IMR-90 (cell line): ENCODE results near the gene ZNF219. TPM values are rescaled to one million over a fixed set of nuclear protein-coding genes. Genes with fewer than 3 reads are reported as not detected.

Source experiments
- ATAC-seq: fragments of 200-7000 bp; cut with Tn5 transposase; 2 replicates; pipeline ENCODE4 v1.9.1; 2020; ENCODE audit warnings: low read depth, mild to moderate bottlenecking, moderate library complexity
- BruUV-seq: library from RNA; stranded (reverse); fragments of 400-500 nt; replicated peaks from 2 replicates; lab custom pipeline; 2021; lab: Mats Ljungman, UMichigan
- CTCF ChIA-PET: fragments of 300-600 bp; formaldehyde crosslinking; extraction: SDS; loops from one replicate; lab custom pipeline; 2021; ENCODE audit warnings: antibody characterized with exemption; lab: Yijun Ruan, JAX
- POLR2A ChIA-PET: fragments of 300-600 bp; sonication (Branson Sonifier 250); formaldehyde crosslinking; loops from one replicate; lab custom pipeline; 2022; ENCODE audit warnings: antibody characterized with exemption; ENCODE audit not compliant: unreplicated experiment; lab: Charles Lee
- DNase-seq: peaks from one replicate; pipeline ENCODE4 v3.0.0; 2013
- H2AFZ ChIP-seq: replicated peaks from 2 replicates; pipeline ENCODE3; 2013; ENCODE audit warnings: low read length, mild to moderate bottlenecking; ENCODE audit not compliant: poor library complexity
- H2AK5ac ChIP-seq: 2 replicates; pipeline ENCODE4 v1.6.1; 2013; ENCODE audit warnings: low read depth, low read length, inconsistent platforms
- H2AK9ac ChIP-seq: replicated peaks from 2 replicates; pipeline ENCODE3; 2013; ENCODE audit warnings: mild to moderate bottlenecking, low read depth, low read length, moderate library complexity; ENCODE audit not compliant: poor library complexity
- H2BK120ac ChIP-seq: 2 replicates; pipeline ENCODE4 v1.6.1; 2013; ENCODE audit warnings: low read depth, low read length, inconsistent platforms
- H2BK15ac ChIP-seq: 3 replicates; pipeline ENCODE4 v1.6.1; 2013; ENCODE audit warnings: low read depth, low read length, inconsistent platforms
- H2BK20ac ChIP-seq: 2 replicates; pipeline ENCODE4 v1.6.1; 2013; ENCODE audit warnings: low read depth, mild to moderate bottlenecking, inconsistent platforms, low read length, moderate library complexity
- H2BK5ac ChIP-seq: 2 replicates; pipeline ENCODE4 v1.6.1; 2013; ENCODE audit warnings: mild to moderate bottlenecking, low read depth, low read length, inconsistent platforms; ENCODE audit not compliant: poor library complexity, severe bottlenecking
- H3K14ac ChIP-seq: replicated peaks from 2 replicates; pipeline ENCODE4 v1.6.1; 2013; ENCODE audit warnings: low read depth, low read length, inconsistent platforms
- H3K18ac ChIP-seq: 2 replicates; pipeline ENCODE4 v1.6.1; 2013; ENCODE audit warnings: low read depth, low read length, control low read depth
- H3K23ac ChIP-seq: 2 replicates; pipeline ENCODE4 v1.6.1; 2013; ENCODE audit warnings: low read depth, low read length, inconsistent platforms
- H3K27ac ChIP-seq: 2 replicates; pipeline ENCODE4 v1.5.1; 2013; ENCODE audit warnings: mild to moderate bottlenecking, control low read depth, low read length; ENCODE audit not compliant: insufficient read depth
- H3K27me3 ChIP-seq: 2 replicates; pipeline ENCODE4 v1.6.1; 2013; ENCODE audit warnings: low read length; ENCODE audit not compliant: control insufficient read depth, insufficient read depth
- H3K36me3 ChIP-seq: 2 replicates; pipeline ENCODE4 v1.6.1; 2013; ENCODE audit warnings: low read length, mixed read lengths; ENCODE audit not compliant: control insufficient read depth, insufficient read depth
- H3K4ac ChIP-seq: 2 replicates; pipeline ENCODE4 v1.6.1; 2013; ENCODE audit warnings: low read depth, low read length, inconsistent platforms
- H3K4me1 ChIP-seq: 2 replicates; pipeline ENCODE4 v1.6.1; 2013; ENCODE audit warnings: low read length, mixed read lengths; ENCODE audit not compliant: control insufficient read depth, insufficient read depth
- H3K4me2 ChIP-seq: 2 replicates; pipeline ENCODE4 v1.6.1; 2013; ENCODE audit warnings: low read depth, mild to moderate bottlenecking, control low read depth, low read length, moderate library complexity
- H3K4me3 ChIP-seq: 2 replicates; pipeline ENCODE4 v1.5.1; 2013; ENCODE audit warnings: low read depth, mild to moderate bottlenecking, control low read depth, low read length, moderate library complexity; ENCODE audit not compliant: insufficient read depth
- H3K56ac ChIP-seq: 2 replicates; pipeline ENCODE4 v1.6.1; 2013; ENCODE audit warnings: low read length, inconsistent platforms; ENCODE audit not compliant: insufficient read depth; ENCODE audit errors: extremely low read depth
- H3K79me1 ChIP-seq, 2 experiments: 2 replicates each; pipeline ENCODE4 v1.6.1; 2013; ENCODE audit warnings: low read length in 2 of 2, inconsistent platforms in 1 of 2, low read depth in 1 of 2
- H3K9ac ChIP-seq: 2 replicates; pipeline ENCODE4 v1.6.1; 2013; ENCODE audit warnings: low read depth, low read length, control low read depth
- H3K9me1 ChIP-seq: 2 replicates; pipeline ENCODE4 v1.6.1; 2013; ENCODE audit warnings: low read length, inconsistent platforms; ENCODE audit not compliant: insufficient read depth
- H3K9me3 ChIP-seq: 2 replicates; pipeline ENCODE4 v1.6.1; 2013; ENCODE audit warnings: low read length; ENCODE audit not compliant: control insufficient read depth, insufficient read depth
- H4K20me1 ChIP-seq: 2 replicates; pipeline ENCODE4 v1.6.1; 2013; ENCODE audit warnings: low read length, inconsistent platforms; ENCODE audit not compliant: insufficient read depth
- H4K5ac ChIP-seq: 2 replicates; pipeline ENCODE4 v1.6.1; 2013; ENCODE audit warnings: mild to moderate bottlenecking, low read depth, low read length, control low read depth
- H4K8ac ChIP-seq, 2 experiments: 2 replicates each; pipeline ENCODE4 v1.6.1; 2013; ENCODE audit warnings: low read depth in 2 of 2, low read length in 2 of 2, control low read depth in 1 of 2, inconsistent platforms in 1 of 2
- H4K91ac ChIP-seq: 2 replicates; pipeline ENCODE4 v1.6.1; 2013; ENCODE audit warnings: low read depth, low read length, inconsistent platforms; ENCODE audit not compliant: insufficient read depth
- BHLHE40 ChIP-seq: fragments of 150-350 bp; IDR thresholded peaks from 2 replicates; pipeline ENCODE4 v1.6.1; 2016; ENCODE audit warnings: mild to moderate bottlenecking, low read depth, low read length
- CEBPB ChIP-seq: IDR thresholded peaks from 2 replicates; pipeline ENCODE4 v1.6.1; 2012; ENCODE audit warnings: low read depth, low read length, improper control_type of control experiment
- CTCF ChIP-seq: conservative IDR thresholded peaks from 2 replicates; pipeline ENCODE4 v1.5.1; 2012; ENCODE audit warnings: mild to moderate bottlenecking, low read depth, low read length, improper control_type of control experiment
- FOS ChIP-seq: fragments of 150-350 bp; IDR thresholded peaks from 2 replicates; pipeline ENCODE4 v1.6.1; 2016; ENCODE audit warnings: low read depth, low read length
- MAFK ChIP-seq: IDR thresholded peaks from 2 replicates; pipeline ENCODE4 v1.6.1; 2012; ENCODE audit warnings: low read depth, low read length, improper control_type of control experiment
- MAZ ChIP-seq: IDR thresholded peaks from 2 replicates; pipeline ENCODE4 v1.6.1; 2012; ENCODE audit warnings: low read depth, mild to moderate bottlenecking, low read length, improper control_type of control experiment, moderate library complexity, borderline replicate concordance
- MXI1 ChIP-seq: IDR thresholded peaks from 2 replicates; pipeline ENCODE4 v1.6.1; 2012; ENCODE audit warnings: low read depth, mild to moderate bottlenecking, low read length, moderate library complexity, borderline replicate concordance
- NFE2L2 ChIP-seq: fragments of 150-350 bp; IDR thresholded peaks from 2 replicates; pipeline ENCODE4 v1.6.1; 2016; ENCODE audit warnings: low read depth, mild to moderate bottlenecking, low read length
- POLR2A ChIP-seq: IDR thresholded peaks from 2 replicates; pipeline ENCODE4 v1.6.1; 2012; ENCODE audit warnings: mild to moderate bottlenecking, low read depth, low read length
- RAD21 ChIP-seq: IDR thresholded peaks from 2 replicates; pipeline ENCODE4 v1.6.1; 2012; ENCODE audit warnings: low read length, improper control_type of control experiment
- RCOR1 ChIP-seq: IDR thresholded peaks from 2 replicates; pipeline ENCODE4 v1.6.1; 2012; ENCODE audit warnings: mild to moderate bottlenecking, low read length, improper control_type of control experiment; ENCODE audit not compliant: insufficient replicate concordance
- RFX5 ChIP-seq: IDR thresholded peaks from 2 replicates; pipeline ENCODE4 v1.8.0; 2012; ENCODE audit warnings: low read depth, mild to moderate bottlenecking, low read length, moderate library complexity
- USF2 ChIP-seq: fragments of 150-350 bp; IDR thresholded peaks from 2 replicates; pipeline ENCODE4 v1.6.1; 2017; ENCODE audit warnings: mild to moderate bottlenecking, antibody characterized with exemption, low read length, low read depth
- WGBS, 2 experiments: methylation state at CpG; one replicate each; pipeline versions ENCODE4 v1.1.5 to v1.1.7; 2013; ENCODE audit warnings: missing lambda C conversion rate in 2 of 2; ENCODE audit not compliant: insufficient read length in 1 of 2; ENCODE audit errors: extremely low coverage in 2 of 2; 5-methylcytosine and 5-hydroxymethylcytosine counted together
- dilution Hi-C: fragments of 300-500 bp; cut with HindIII; formaldehyde crosslinking; loops from one replicate; pipeline ENCODE4 v1.14.3; 2018; ENCODE audit warnings: low sequenced_read_pairs; ENCODE audit not compliant: unreplicated experiment
- in situ Hi-C: fragments of 300-500 bp; cut with MboI; formaldehyde crosslinking; loops from 3 replicates; pipeline ENCODE4 v1.14.3; 2019; ENCODE audit warnings: low sequenced_read_pairs, inconsistent platforms, mixed read lengths
- intact Hi-C: fragments of 100-400 bp; cut with micrococcal nuclease; formaldehyde crosslinking; loops from 2 replicates; pipeline ENCODE4 v1.10.0; 2022
- polyA plus RNA-seq, 3 experiments: library from polyadenylated mRNA; depleted of rRNA; stranded (reverse); fragments of >200 nt; gene quantifications; 2 replicates each; pipeline ENCODE4 v1.2.3, GENCODE V29; 2012; ENCODE audit warnings: low replicate concordance in 1 of 3
- total RNA-seq: library from RNA; depleted of rRNA; stranded (reverse); fragments of >200 nt; gene quantifications from 2 replicates; pipeline ENCODE4 v1.2.3, GENCODE V29; 2012
- TF ChIP-seq, protein P1 (sequence below): fragments of 150-350 bp; IDR thresholded peaks from 2 replicates; pipeline ENCODE4 v1.6.1; 2016; ENCODE audit warnings: low read depth, mild to moderate bottlenecking, low read length, moderate library complexity, borderline replicate concordance

ZNF219 gene
- total and polyA plus RNA-seq, 2 of the 4 experiments (the other 2 are of a cell fraction), result 0.90 to 3.8 TPM

DNA sequence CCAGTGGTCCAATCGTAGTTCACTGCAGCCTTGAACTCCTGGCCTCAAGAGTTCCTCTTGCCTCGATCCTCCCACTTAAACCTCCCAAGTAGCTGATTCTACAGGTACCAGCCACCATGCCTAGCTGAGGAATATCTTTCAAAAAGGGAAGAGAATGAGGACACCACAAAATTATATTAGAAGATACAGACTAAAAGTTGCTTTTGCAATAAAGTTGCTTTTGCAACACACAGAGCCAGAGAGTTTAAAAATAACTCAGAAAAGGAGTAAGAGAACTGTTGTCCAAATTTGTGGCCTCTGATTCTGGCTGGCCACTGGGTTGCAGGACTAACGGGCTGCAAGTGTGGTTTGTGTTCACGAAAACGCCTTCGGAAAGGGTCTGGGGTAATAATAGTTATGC is 22.2 kb upstream of the ZNF219 start:
- Histone ChIP-seq H4K8ac (no peak overlapping the region), H3K4me3 (no peak overlapping the region), H3K27ac (no peak overlapping the region), H3K56ac (no peak overlapping the region), H4K20me1 (no peaks in the 10 kb centered on the region), H4K5ac (no peak overlapping the region), H3K18ac (no peak overlapping the region), H2BK5ac (no peak overlapping the region), H2AFZ (no peak overlapping the region), H3K23ac (no peak overlapping the region), H4K91ac (no peak overlapping the region), H2BK120ac (no peak overlapping the region), H3K4me1 (no peaks in the 10 kb centered on the region), H2AK5ac (no peak overlapping the region), H3K14ac (no peak overlapping the region), H3K4ac (no peak overlapping the region), H2BK15ac (no peak overlapping the region), H3K79me1 (no peaks in the 10 kb centered on the region), H3K9me1 (no peaks in the 10 kb centered on the region), H3K36me3 (no peaks in the 10 kb centered on the region), H3K4me2 (no peak overlapping the region), H3K27me3 (peaks cover 5% of the 10 kb centered on the region; the same call in 1 of the 2 replicates), H2AK9ac (no peak overlapping the region), H3K9me3 (no peaks in the 10 kb centered on the region), H2BK20ac (no peak overlapping the region), H3K9ac (no peak overlapping the region)
- no CpG with 5 or more reads among the region's 6 CpGs for WGBS, 2 experiments
- BruUV-seq, result no TSS peak
- in situ Hi-C loops (no loop called here), intact Hi-C loops (no loop called here), dilution Hi-C loops (no loop called here)
- no peak for DNase-seq
- CTCF ChIA-PET, result no interaction called here
- POLR2A ChIA-PET, result no interaction called here
- no peak for ATAC-seq
- no peak for TF ChIP-seq RCOR1
- TF ChIP-seq CTCF, result no peak
- no peak for TF ChIP-seq FOS
- no peak for TF ChIP-seq BHLHE40
- TF ChIP-seq NFE2L2, result no peak
- TF ChIP-seq POLR2A, result no peak
- TF ChIP-seq MAFK, result no peak
- no peak for TF ChIP-seq MAZ
- TF ChIP-seq, protein P1, sequence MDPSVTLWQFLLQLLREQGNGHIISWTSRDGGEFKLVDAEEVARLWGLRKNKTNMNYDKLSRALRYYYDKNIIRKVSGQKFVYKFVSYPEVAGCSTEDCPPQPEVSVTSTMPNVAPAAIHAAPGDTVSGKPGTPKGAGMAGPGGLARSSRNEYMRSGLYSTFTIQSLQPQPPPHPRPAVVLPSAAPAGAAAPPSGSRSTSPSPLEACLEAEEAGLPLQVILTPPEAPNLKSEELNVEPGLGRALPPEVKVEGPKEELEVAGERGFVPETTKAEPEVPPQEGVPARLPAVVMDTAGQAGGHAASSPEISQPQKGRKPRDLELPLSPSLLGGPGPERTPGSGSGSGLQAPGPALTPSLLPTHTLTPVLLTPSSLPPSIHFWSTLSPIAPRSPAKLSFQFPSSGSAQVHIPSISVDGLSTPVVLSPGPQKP, result no peak
- no peak for TF ChIP-seq RFX5
- no peak for TF ChIP-seq MXI1
- TF ChIP-seq CEBPB, result no peak
- TF ChIP-seq RAD21, result no peak
- TF ChIP-seq USF2, result no peak
